Activated T-helper 1 cell treated with Interleukin-2 at 50 U/mL for 16 hours (primary cell): ENCODE results near the gene C3orf20.
"Not testable (repeated sequence)": the region's sequence is repeated elsewhere in the genome, so short reads cannot be mapped to it uniquely, and the experiment has no call there.

Source experiments
- DNase-seq: peaks from one replicate; pipeline ENCODE4 v3.0.0-alpha.2; 2020; ENCODE audit warnings: low read depth

Gene C3orf20

GRCh38 chr3:14650193-14650592 lies 24.7 kb upstream of the C3orf20 start:
- DNase-seq, result no peak

GRCh38 chr3:14651440-14652251 lies 23.3 kb upstream of the C3orf20 start, which contains the start of gene CCDC174:
Gene CCDC174, plus strand, starts transcription at chr3:14651762. Its CDS starts 75 bp downstream, at chr3:14651837.
- peak; percentile 86 for DNase-seq

GRCh38 chr3:14652360-14652907 lies 22.5 kb upstream of the C3orf20 start:
- DNase-seq, result not testable (repeated sequence)

- DNase-seq, result no peak
Measured at GRCh38 chr3:14657579-14657978, 17.4 kb upstream of the C3orf20 start.

GRCh38 chr3:14658978-14659377 lies 16.0 kb upstream of the C3orf20 start:
- DNase-seq, result no peak

DNA sequence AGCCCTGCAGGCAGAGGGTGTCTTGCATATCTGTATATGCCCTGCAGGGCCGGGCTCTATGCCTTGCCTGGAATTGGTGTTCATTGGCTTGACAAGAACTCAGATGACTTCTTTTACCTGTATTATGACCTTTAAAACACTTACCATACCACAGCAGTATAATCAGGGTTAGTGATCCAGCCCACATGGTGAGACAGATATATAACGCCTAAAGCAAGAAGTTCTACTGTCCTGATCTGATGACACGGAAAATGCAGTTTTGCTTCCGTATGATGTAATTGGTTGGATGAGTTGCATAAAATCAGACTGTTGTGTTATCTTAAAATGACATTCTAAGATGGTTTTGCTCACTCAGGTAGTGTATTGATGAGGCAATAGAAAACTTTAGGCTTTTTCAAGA lies 14.0 kb upstream of the C3orf20 start:
- DNase-seq, result no peak

DNA sequence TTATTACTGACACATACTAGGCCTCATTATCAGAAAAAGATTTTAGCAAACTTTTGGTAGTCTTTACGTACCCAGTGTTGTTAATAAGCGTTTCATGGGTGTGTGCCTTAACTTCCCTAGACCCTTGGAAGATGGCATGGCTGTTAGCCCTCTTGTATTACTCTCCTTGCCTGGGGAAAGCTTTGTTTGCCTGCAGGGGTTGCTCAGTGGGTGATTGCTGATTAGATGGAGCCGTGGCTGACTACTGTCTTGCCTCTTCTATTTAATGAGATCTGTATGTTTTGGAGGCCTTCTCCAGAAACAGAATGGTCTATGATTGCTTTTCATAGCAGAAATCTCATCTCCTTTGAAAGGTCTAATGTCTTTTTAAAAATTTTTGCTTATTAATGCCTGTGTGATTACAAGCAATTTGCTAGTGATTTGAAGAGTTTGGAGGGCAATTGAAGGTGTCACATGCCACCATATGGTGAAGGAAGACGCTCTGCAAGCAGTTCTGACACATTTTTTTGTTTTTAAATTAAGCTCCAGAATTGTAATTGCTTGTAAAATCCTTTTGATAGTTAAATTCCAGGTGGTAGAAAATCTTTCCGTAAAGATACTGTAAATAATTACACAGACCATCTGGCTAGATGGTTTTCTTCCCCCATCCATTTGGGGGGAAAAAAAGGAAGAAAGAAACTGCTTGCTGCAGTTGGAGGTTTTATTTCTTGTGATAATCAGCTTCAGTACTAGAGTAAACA lies 11.4 kb upstream of the C3orf20 start:
- no peak for DNase-seq

- DNase-seq, result no peak
Measured at GRCh38 chr3:14664170-14664569, 10.8 kb upstream of the C3orf20 start.

DNA sequence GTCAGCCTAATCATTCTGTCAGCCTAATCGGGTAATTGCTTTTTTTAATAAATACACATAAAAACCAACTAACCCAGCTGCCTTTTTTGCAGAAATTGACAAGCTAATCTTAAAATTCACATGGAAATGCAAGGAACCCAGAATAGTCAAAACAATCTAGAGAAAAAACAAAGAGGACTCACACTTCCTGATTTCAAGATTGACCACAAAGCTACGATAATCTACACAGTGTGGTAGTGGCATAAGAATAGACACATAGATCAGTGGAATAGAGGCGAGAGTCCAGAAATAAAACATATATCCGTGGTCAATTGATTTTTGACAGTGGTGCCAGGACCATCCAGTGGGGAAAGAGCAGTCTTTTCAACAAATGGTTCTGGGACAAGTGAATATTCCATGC lies 2.4 kb upstream of the C3orf20 start:
- no peak for DNase-seq

DNA sequence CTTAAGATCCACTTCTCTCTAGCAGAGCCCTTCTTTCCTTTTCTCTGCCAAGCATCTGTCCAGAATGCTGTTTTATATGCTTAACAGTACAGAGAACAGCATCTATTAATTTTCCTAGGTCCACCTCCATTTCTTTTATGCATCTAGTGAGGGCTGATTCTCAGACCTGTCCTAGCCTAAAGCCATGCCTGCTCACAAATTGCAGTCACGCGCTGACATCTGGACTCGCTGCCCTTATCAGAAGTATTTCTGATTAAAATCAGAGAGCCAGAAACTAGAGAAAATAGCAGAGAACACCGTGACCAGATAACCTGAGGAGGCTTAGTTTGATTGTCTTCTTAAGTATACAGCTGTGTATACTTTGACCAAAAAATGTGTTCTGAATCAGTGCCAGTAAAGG lies 1.9 kb downstream of the C3orf20 start:
- DNase-seq, result no peak

DNA sequence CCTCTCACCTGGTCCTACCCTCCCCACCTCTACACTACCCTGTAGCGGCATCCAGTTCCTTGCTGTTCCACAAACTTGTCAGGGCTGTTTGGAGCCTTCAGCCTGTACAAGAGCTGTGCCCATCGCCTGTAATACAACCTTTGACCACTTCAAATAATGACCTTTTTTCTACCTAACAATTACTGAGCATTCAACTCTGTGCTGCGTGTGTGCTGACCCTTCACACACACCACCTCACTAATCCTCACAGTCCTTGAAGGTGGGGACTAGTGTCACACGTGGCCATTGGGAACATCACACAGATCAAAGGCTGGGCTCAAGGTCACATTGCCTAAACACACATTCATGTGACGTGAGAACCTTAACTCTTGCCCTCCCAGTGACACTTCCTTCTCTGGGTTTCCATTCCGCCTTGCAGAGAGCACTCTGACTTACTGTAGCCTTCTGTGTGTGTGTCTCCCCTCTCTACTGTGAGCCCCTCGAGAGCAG lies 3.1 kb downstream of the C3orf20 start:
- no peak for DNase-seq

- no peak for DNase-seq
Measured at GRCh38 chr3:14680115-14680514, 5.2 kb downstream of the C3orf20 start.

GRCh38 chr3:14680716-14681115 lies 5.8 kb downstream of the C3orf20 start:
- DNase-seq, result no peak

DNA sequence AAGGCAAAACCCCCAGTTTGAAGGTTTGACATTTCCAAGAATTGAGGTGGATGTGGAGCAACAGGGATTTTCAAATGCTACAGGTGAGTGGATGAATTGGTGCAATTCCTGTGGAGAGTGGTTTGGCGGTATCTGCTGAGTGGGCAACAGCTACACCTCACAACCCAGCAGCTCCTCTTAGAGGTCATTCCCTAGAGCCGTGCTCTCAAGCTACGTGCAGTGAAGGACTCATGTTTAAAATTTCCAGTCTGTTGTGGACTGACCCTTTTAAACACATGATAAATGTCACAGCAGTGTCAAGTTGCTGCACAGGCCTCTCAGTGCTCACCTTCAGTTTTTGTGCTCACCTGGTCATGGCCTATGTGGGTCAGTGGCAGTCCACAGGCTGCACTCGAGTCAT lies 9.5 kb downstream of the C3orf20 start:
- no peak for DNase-seq

- DNase-seq, result no peak
Measured at GRCh38 chr3:14685179-14685578, 10.2 kb downstream of the C3orf20 start.

DNA sequence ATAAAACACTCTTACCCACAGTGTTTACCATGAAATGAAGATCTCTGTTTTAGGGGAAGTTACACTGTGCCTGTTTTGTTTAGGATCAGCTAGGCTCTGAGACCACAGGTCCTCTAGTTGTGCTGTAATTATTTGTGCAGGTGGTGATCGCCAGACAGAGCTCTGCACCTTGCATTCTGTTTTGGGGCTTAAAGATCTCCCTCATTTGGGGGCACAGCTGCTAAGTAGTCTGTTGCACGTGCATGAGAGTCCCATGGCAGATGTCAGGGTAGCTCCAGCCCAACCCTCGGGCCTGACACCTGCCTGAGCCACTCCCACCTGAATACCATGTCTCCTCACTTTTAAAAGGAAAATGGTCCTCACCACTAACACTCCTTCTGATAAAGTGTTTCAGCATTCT lies 12.4 kb downstream of the C3orf20 start:
- no peak for DNase-seq

DNA sequence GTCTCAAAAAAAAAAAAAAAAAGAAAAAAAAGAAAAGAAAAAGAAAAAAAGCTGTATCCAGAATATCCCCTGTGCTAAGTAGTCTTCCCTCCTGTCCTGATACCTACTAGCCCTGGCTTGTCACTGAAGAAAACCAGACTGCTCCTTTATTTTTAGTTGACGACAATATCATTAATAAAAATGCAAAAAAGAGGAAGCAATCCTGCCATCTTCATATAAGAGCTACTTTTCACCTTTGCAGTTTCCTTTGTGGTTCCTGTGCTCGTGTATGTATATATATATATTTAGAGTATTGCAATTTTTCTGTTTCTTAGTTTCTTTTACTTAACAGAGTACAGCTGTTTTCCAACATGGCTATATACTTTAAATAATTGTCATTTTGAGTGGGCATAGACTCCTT lies 13.6 kb downstream of the C3orf20 start:
- DNase-seq, result no peak

DNA sequence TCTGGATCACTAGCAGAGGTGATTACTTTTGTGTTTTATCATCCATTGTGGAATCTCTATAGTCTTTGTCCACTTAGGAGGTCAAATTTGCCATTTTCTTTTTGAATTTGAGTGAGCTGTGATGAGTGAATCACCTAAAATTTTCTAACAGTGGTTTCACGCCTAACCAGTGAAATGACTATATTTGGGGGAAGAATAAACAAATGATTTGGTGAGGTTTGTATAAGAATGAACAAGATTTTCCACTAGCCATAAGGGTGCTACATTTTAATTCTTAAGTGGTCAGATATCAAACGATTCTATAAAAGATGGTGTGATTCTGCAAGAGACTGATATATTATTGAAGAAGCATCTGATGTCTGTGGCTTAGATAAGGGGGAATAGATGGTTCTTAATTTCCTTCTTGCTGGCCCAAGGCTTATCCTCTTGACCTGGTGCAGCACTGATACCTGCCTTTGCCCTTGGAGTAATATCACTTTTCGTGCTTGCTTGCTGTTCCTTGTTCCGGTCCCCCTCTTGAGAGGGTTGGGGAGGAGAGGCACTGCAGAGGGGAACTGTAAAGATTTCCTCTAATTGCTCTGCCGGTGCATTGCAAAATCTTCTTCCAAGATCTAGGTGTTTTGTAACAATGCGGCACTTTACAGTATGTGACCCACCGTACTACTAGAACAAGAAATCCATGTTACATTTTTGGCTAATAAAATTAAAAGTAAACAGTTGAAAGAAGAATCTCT lies 14.5 kb downstream of the C3orf20 start:
- DNase-seq, result no peak

DNA sequence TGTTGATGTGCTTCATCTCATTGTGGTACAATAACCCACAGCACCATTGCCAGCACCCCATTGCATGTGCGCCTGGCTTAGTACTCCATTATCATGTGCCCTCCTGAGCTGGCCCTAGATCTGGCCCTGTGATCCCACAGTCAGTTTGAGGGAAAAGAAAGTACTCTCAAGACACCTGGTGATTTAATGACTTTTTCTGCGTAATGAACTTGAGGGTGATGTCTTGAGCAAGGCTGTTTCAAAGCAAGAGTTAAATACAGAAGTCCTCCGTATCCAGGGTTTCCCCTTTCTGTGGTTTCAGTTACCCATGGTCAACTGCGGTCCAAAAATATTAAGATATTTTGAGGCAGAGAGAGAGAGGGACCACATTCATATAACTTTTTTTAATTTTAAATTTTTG lies 16.3 kb downstream of the C3orf20 start:
- DNase-seq, result no peak

GRCh38 chr3:14691719-14692118 lies 16.8 kb downstream of the C3orf20 start:
- DNase-seq, result no peak

GRCh38 chr3:14698601-14699244 lies 23.8 kb downstream of the C3orf20 start:
- DNase-seq, result no peak

- no peak for DNase-seq
Measured at GRCh38 chr3:14699643-14700042, 24.7 kb downstream of the C3orf20 start.
